Measurements from ENCODE around the gene CADM2.

The CADM2 gene

DNA sequence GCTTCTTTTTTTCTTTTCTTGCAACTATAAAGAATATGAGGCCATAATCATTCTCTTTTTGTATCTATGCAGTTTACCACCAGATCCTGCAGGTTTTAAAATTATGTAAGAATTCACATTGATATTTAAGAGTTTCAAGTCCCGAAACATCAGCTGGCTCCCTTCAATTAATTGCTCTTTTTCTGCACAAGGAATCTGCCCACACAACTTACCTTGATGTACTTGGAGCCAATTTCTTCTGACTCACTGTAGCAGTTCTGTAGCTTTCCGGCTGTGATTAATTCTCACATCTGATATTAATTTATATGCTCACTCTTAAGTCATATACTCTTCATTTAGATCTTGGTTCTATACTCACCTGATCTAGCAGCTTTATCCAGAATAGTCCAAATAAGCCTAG lies 781.8 kb downstream of the CADM2 start:
- Histone ChIP-seq H2AK5ac (ENCODE audit: low read length, severe bottlenecking) (no peak overlapping the region), H3K36me3 (ENCODE audit: control insufficient read depth in 1 of 2, insufficient read depth in 2 of 2, low read depth in 1 of 2, low read length in 2 of 2) (no peaks in the 10 kb centered on the region), H3K23ac (ENCODE audit: low read length in 2 of 2) (no peak overlapping the region), H3K27ac (ENCODE audit: low read length, poor library complexity, severe bottlenecking) (no peak overlapping the region), H4K91ac (ENCODE audit: low read length) (no peak overlapping the region), H2AFZ (ENCODE audit: low read depth, low read length) (no peak overlapping the region), H3K9ac (ENCODE audit: low read length) (no peak overlapping the region), H3K4ac (ENCODE audit: low read depth in 1 of 2, low read length in 2 of 2) (no peak overlapping the region), H2BK120ac (ENCODE audit: low read depth, low read length) (no peak overlapping the region), H4K8ac (ENCODE audit: low read length) (no peak overlapping the region), H2BK12ac (ENCODE audit: low read length in 2 of 2) (no peak overlapping the region), H3K4me2 (ENCODE audit: low read length, poor library complexity, severe bottlenecking) (no peak overlapping the region), H3K14ac (ENCODE audit: low read length in 2 of 2) (no peak overlapping the region), H2BK5ac (ENCODE audit: low read depth, low read length, poor library complexity, severe bottlenecking) (no peak overlapping the region), H3K79me1 (replicated peaks; ENCODE audit: low read length, poor library complexity, severe bottlenecking) (no peaks in the 10 kb centered on the region), H3K4me1 (ENCODE audit: control insufficient read depth, insufficient read depth, low read depth, low read length) (no peaks in the 10 kb centered on the region), H3K4me3 (ENCODE audit: insufficient read depth in 1 of 2, low read depth in 1 of 2, low read length in 2 of 2) (no peak overlapping the region), H3K27me3 (ENCODE audit: control insufficient read depth in 1 of 2, insufficient read depth in 1 of 2, low read length in 2 of 2) (no peaks in the 10 kb centered on the region), H3K9me3 (ENCODE audit: control insufficient read depth, low read length) (no peaks in the 10 kb centered on the region), H2BK15ac (ENCODE audit: low read depth, poor library complexity, severe bottlenecking) (no peak overlapping the region), H3K18ac (ENCODE audit: low read depth in 1 of 2, low read length in 2 of 2) (no peak overlapping the region)
- WGBS, result 84% methylated on average over 2 of the region's 2 CpGs
- DNase-seq, result no peak

DNA sequence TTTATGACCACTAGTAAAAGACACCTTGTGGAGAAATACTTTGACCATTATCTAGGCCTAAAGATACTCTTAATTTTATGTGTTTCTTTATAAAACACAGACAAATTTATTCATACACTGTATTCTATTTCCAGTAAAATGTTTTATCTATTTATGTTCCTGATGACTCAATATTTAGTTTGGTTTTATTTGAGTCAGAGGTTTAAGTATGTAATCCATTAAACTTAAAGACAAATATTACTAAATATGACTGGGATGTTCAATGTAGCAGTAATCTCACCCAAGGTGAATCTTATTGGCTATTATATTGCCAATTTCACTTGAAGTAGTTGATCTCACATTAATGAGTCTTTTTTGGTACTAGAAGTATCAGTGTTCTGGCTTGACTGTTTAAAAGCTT lies 799.7 kb downstream of the CADM2 start:
- Histone ChIP-seq H3K9me3 (ENCODE audit: control insufficient read depth, low read length) (peaks cover 9% of the 10 kb centered on the region), H2AFZ (ENCODE audit: low read depth, low read length) (no peak overlapping the region), H3K4me3 (ENCODE audit: insufficient read depth in 1 of 2, low read depth in 1 of 2, low read length in 2 of 2) (no peak overlapping the region), H4K91ac (ENCODE audit: low read length) (no peak overlapping the region), H2BK120ac (ENCODE audit: low read depth, low read length) (no peak overlapping the region), H4K8ac (ENCODE audit: low read length) (no peak overlapping the region), H3K27me3 (ENCODE audit: control insufficient read depth in 1 of 2, insufficient read depth in 1 of 2, low read length in 2 of 2) (no peaks in the 10 kb centered on the region), H3K4ac (ENCODE audit: low read depth in 1 of 2, low read length in 2 of 2) (no peak overlapping the region), H2BK12ac (ENCODE audit: low read length in 2 of 2) (no peak overlapping the region), H2BK15ac (ENCODE audit: low read depth, poor library complexity, severe bottlenecking) (no peak overlapping the region), H3K4me2 (ENCODE audit: low read length, poor library complexity, severe bottlenecking) (no peak overlapping the region), H3K4me1 (ENCODE audit: control insufficient read depth, insufficient read depth, low read depth, low read length) (no peaks in the 10 kb centered on the region), H3K9ac (ENCODE audit: low read length) (no peak overlapping the region), H3K36me3 (ENCODE audit: control insufficient read depth in 1 of 2, insufficient read depth in 2 of 2, low read depth in 1 of 2, low read length in 2 of 2) (no peaks in the 10 kb centered on the region), H3K23ac (ENCODE audit: low read length in 2 of 2) (no peak overlapping the region), H3K79me1 (replicated peaks; ENCODE audit: low read length, poor library complexity, severe bottlenecking) (no peaks in the 10 kb centered on the region), H2AK5ac (ENCODE audit: low read length, severe bottlenecking) (no peak overlapping the region), H2BK5ac (ENCODE audit: low read depth, low read length, poor library complexity, severe bottlenecking) (no peak overlapping the region), H3K27ac (ENCODE audit: low read length, poor library complexity, severe bottlenecking) (no peak overlapping the region), H3K18ac (ENCODE audit: low read depth in 1 of 2, low read length in 2 of 2) (no peak overlapping the region), H3K14ac (ENCODE audit: low read length in 2 of 2) (no peak overlapping the region)
- no peak for DNase-seq

DNA sequence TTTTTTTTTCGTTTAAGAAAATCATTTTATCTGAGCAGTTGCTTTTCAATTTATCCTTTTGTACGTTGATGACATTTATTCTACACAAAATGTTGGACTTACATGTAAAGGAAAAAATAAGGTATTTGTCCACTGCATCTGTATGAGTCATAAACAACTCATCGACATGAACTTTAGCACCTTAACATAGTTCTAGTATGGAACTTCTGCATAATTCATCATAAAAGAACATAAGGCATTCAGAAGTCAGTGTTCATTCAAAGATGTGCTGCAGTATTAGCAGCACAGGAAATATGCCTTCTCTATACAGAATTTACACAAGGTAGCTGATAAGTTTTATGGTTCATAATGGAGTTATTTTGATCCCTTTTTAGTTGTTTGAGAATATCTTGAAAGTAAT lies 801.6 kb downstream of the CADM2 start:
- H2BK15ac ChIP-seq (ENCODE audit: low read depth, poor library complexity, severe bottlenecking), result no peak overlapping the region
- WGBS, result 60% methylated on average over 1 of the region's 3 CpGs
- H2BK12ac ChIP-seq (ENCODE audit: low read length in 2 of 2), result no peak overlapping the region
- no peaks in the 10 kb centered on the region for H3K79me1 ChIP-seq (replicated peaks; ENCODE audit: low read length, poor library complexity, severe bottlenecking)
- no peak overlapping the region for H2AFZ ChIP-seq (ENCODE audit: low read depth, low read length)
- no peak overlapping the region for H3K27ac ChIP-seq (ENCODE audit: low read length, poor library complexity, severe bottlenecking)
- H3K23ac ChIP-seq (ENCODE audit: low read length in 2 of 2), result no peak overlapping the region
- no peak overlapping the region for H2BK5ac ChIP-seq (ENCODE audit: low read depth, low read length, poor library complexity, severe bottlenecking)
- no peak overlapping the region for H3K4ac ChIP-seq (ENCODE audit: low read depth in 1 of 2, low read length in 2 of 2)
- peaks cover 9% of the 10 kb centered on the region for H3K9me3 ChIP-seq (ENCODE audit: control insufficient read depth, low read length)
- no peak overlapping the region for H4K91ac ChIP-seq (ENCODE audit: low read length)
- no peak overlapping the region for H3K9ac ChIP-seq (ENCODE audit: low read length)
- no peak overlapping the region for H3K14ac ChIP-seq (ENCODE audit: low read length in 2 of 2)
- H3K4me2 ChIP-seq (ENCODE audit: low read length, poor library complexity, severe bottlenecking), result no peak overlapping the region
- H3K4me1 ChIP-seq (ENCODE audit: control insufficient read depth, insufficient read depth, low read depth, low read length), result no peaks in the 10 kb centered on the region
- H3K36me3 ChIP-seq (ENCODE audit: control insufficient read depth in 1 of 2, insufficient read depth in 2 of 2, low read depth in 1 of 2, low read length in 2 of 2), result no peaks in the 10 kb centered on the region
- no peak overlapping the region for H2AK5ac ChIP-seq (ENCODE audit: low read length, severe bottlenecking)
- H3K18ac ChIP-seq (ENCODE audit: low read depth in 1 of 2, low read length in 2 of 2), result no peak overlapping the region
- DNase-seq, result no peak
- H4K8ac ChIP-seq (ENCODE audit: low read length), result no peak overlapping the region
- H3K27me3 ChIP-seq (ENCODE audit: control insufficient read depth in 1 of 2, insufficient read depth in 1 of 2, low read length in 2 of 2), result no peaks in the 10 kb centered on the region
- H3K4me3 ChIP-seq (ENCODE audit: insufficient read depth in 1 of 2, low read depth in 1 of 2, low read length in 2 of 2), result no peak overlapping the region
- H2BK120ac ChIP-seq (ENCODE audit: low read depth, low read length), result no peak overlapping the region

DNA sequence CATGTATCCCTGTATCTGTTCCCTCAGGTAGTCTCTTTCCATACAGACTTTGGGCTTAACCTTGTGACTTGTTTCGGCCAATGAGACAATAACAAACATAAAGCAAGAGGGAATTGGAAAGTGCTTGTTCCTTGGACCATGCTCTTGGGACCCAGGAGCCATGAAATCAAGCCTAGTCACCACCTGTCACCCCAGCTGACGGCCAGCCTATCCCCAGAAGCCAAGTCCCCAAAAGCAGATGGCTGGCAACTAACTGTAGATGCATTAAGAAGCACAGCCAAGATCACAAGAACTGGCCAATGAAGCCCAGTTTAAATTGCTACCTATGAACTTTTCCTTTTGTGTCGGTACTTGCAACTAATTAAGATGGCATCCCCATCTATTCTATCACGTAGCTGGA lies 822.0 kb downstream of the CADM2 start:
- H3K4me2 ChIP-seq (ENCODE audit: low read length, poor library complexity, severe bottlenecking), result no peak overlapping the region
- no peak overlapping the region for H2BK120ac ChIP-seq (ENCODE audit: low read depth, low read length)
- H3K79me1 ChIP-seq (replicated peaks; ENCODE audit: low read length, poor library complexity, severe bottlenecking), result no peaks in the 10 kb centered on the region
- no peaks in the 10 kb centered on the region for H3K27me3 ChIP-seq (ENCODE audit: control insufficient read depth in 1 of 2, insufficient read depth in 1 of 2, low read length in 2 of 2)
- no peak overlapping the region for H2AFZ ChIP-seq (ENCODE audit: low read depth, low read length)
- no peak overlapping the region for H2AK5ac ChIP-seq (ENCODE audit: low read length, severe bottlenecking)
- H3K36me3 ChIP-seq (ENCODE audit: control insufficient read depth in 1 of 2, insufficient read depth in 2 of 2, low read depth in 1 of 2, low read length in 2 of 2), result no peaks in the 10 kb centered on the region
- no peak overlapping the region for H2BK12ac ChIP-seq (ENCODE audit: low read length in 2 of 2)
- H3K27ac ChIP-seq (ENCODE audit: low read length, poor library complexity, severe bottlenecking), result no peak overlapping the region
- H3K14ac ChIP-seq (ENCODE audit: low read length in 2 of 2), result no peak overlapping the region
- H3K9me3 ChIP-seq (ENCODE audit: control insufficient read depth, low read length), result no peaks in the 10 kb centered on the region
- H3K18ac ChIP-seq (ENCODE audit: low read depth in 1 of 2, low read length in 2 of 2), result no peak overlapping the region
- no peak overlapping the region for H4K8ac ChIP-seq (ENCODE audit: low read length)
- whole genome bisulfite sequencing, result 39% methylated on average over 4 of the region's 4 CpGs
- DNase-seq, result no peak
- H2BK5ac ChIP-seq (ENCODE audit: low read depth, low read length, poor library complexity, severe bottlenecking), result no peak overlapping the region
- H3K4ac ChIP-seq (ENCODE audit: low read depth in 1 of 2, low read length in 2 of 2), result no peak overlapping the region
- no peak overlapping the region for H3K9ac ChIP-seq (ENCODE audit: low read length)
- H3K4me3 ChIP-seq (ENCODE audit: insufficient read depth in 1 of 2, low read depth in 1 of 2, low read length in 2 of 2), result no peak overlapping the region
- H3K4me1 ChIP-seq (ENCODE audit: control insufficient read depth, insufficient read depth, low read depth, low read length), result no peaks in the 10 kb centered on the region
- H4K91ac ChIP-seq (ENCODE audit: low read length), result no peak overlapping the region
- no peak overlapping the region for H3K23ac ChIP-seq (ENCODE audit: low read length in 2 of 2)
- H2BK15ac ChIP-seq (ENCODE audit: low read depth, poor library complexity, severe bottlenecking), result no peak overlapping the region

Measured in mesenchymal stem cell (in vitro differentiated cells and primary cell).